GM21825 (cell line): ENCODE measurements around the gene NTNG2.

Experiments
- ATAC-seq: cut with Tn5 transposase; IDR thresholded peaks from one replicate; pipeline ENCODE4 v1.9.1; 2021; ENCODE audit warnings: mild to moderate bottlenecking, moderate library complexity; ENCODE audit not compliant: unreplicated experiment

The NTNG2 gene

GRCh38 chr9:132233138-132233537 lies 71.3 kb downstream of the NTNG2 start:
- ATAC-seq: no peak

GRCh38 chr9:132234535-132234934 lies 72.7 kb downstream of the NTNG2 start:
- no peak for ATAC-seq

- ATAC-seq: no peak
Measured at GRCh38 chr9:132235125-132235524, 73.3 kb downstream of the NTNG2 start.

- no peak for ATAC-seq
Measured at GRCh38 chr9:132235894-132236661, 74.2 kb downstream of the NTNG2 start.

- no peak for ATAC-seq
Measured at GRCh38 chr9:132236662-132237311, 74.9 kb downstream of the NTNG2 start.

GRCh38 chr9:132237481-132237880 lies 75.6 kb downstream of the NTNG2 start:
- no peak for ATAC-seq

GRCh38 chr9:132238026-132238972 lies 76.4 kb downstream of the NTNG2 start:
- no peak for ATAC-seq

- ATAC-seq: no peak
Measured at GRCh38 chr9:132238992-132239391, 77.1 kb downstream of the NTNG2 start.

- ATAC-seq: no peak
Measured at GRCh38 chr9:132239518-132239917, 77.7 kb downstream of the NTNG2 start.

- ATAC-seq: no peak
Measured at GRCh38 chr9:132239999-132240840, 78.4 kb downstream of the NTNG2 start.

GRCh38 chr9:132240841-132241482 lies 79.1 kb downstream of the NTNG2 start:
- ATAC-seq: peak; percentile 73

- no peak for ATAC-seq
Measured at GRCh38 chr9:132241483-132241839, 79.6 kb downstream of the NTNG2 start.

GRCh38 chr9:132241840-132242620 lies 80.2 kb downstream of the NTNG2 start:
- ATAC-seq: no peak

- no peak for ATAC-seq
Measured at GRCh38 chr9:132242621-132243155, 80.8 kb downstream of the NTNG2 start.

GRCh38 chr9:132243156-132244074 lies 81.6 kb downstream of the NTNG2 start:
- ATAC-seq: no peak

- ATAC-seq: no peak
Measured at GRCh38 chr9:132244582-132245455, 83.0 kb downstream of the NTNG2 start.

- ATAC-seq: no peak
Measured at GRCh38 chr9:132245465-132245864, 83.6 kb downstream of the NTNG2 start.
